ENCODE data around the gene ATP9B.

ATP9B gene

GRCh38 chr18:79397830-79398761 is 328.9 kb downstream of the ATP9B start:
- in situ Hi-C loops (cut with MboI; ENCODE audit: low sequenced_read_pairs, unreplicated experiment) = no loop called here
- DNase-seq (ENCODE audit: low spot score) = no peak
- no peak for TF ChIP-seq CTCF (IDR thresholded peaks at IDR 0.05; ENCODE audit: borderline replicate concordance, control extremely low read depth, extremely low read depth, insufficient read depth, missing control alignments)

GRCh38 chr18:79399275-79400081 is 330.3 kb downstream of the ATP9B start:
- in situ Hi-C loops (cut with MboI; ENCODE audit: low sequenced_read_pairs, unreplicated experiment) = loop anchor here (10.0 kb wide), 1 partner anchor 115 kb away; no protein-coding TSS in a partner anchor
- no peak for TF ChIP-seq CTCF (IDR thresholded peaks at IDR 0.05; ENCODE audit: borderline replicate concordance, control extremely low read depth, extremely low read depth, insufficient read depth, missing control alignments)
- no peak for DNase-seq (ENCODE audit: low spot score)

GRCh38 chr18:79400091-79400590 is 330.9 kb downstream of the ATP9B start:
- peak; percentile 88 for DNase-seq (ENCODE audit: low spot score)
- TF ChIP-seq CTCF (IDR thresholded peaks at IDR 0.05; ENCODE audit: borderline replicate concordance, control extremely low read depth, extremely low read depth, insufficient read depth, missing control alignments) = no peak
- in situ Hi-C loops (cut with MboI; ENCODE audit: low sequenced_read_pairs, unreplicated experiment) = loop anchor here (10.0 kb wide), 1 partner anchor 115 kb away; no protein-coding TSS in a partner anchor

GRCh38 chr18:79400591-79401381 is 331.6 kb downstream of the ATP9B start:
- in situ Hi-C loops (cut with MboI; ENCODE audit: low sequenced_read_pairs, unreplicated experiment) = loop anchor here (10.0 kb wide), 1 partner anchor 114 kb away; no protein-coding TSS in a partner anchor
- peak; percentile 84 for DNase-seq (ENCODE audit: low spot score)
- no peak for TF ChIP-seq CTCF (IDR thresholded peaks at IDR 0.05; ENCODE audit: borderline replicate concordance, control extremely low read depth, extremely low read depth, insufficient read depth, missing control alignments)

- no peak for TF ChIP-seq CTCF (IDR thresholded peaks at IDR 0.05; ENCODE audit: borderline replicate concordance, control extremely low read depth, extremely low read depth, insufficient read depth, missing control alignments)
- DNase-seq (ENCODE audit: low spot score) = no peak
- in situ Hi-C loops (cut with MboI; ENCODE audit: low sequenced_read_pairs, unreplicated experiment) = loop anchor here (10.0 kb wide), 1 partner anchor 113 kb away; no protein-coding TSS in a partner anchor
Measured at GRCh38 chr18:79401494-79402208, 332.5 kb downstream of the ATP9B start.

Data from GM13976 (cell line).